NCI-H524 (cell line): ENCODE measurements around the gene ZNF787.
A peak's percentile ranks its signal among the peaks of the same experiment; 100 is the strongest.
"Not testable (repeated sequence)": the region's sequence is repeated elsewhere in the genome, so short reads cannot be mapped to it uniquely, and the experiment has no call there.

Source experiments
- DNase-seq, 2 experiments: peaks; one replicate each; lab custom pipeline; 2025; lab: John Stamatoyannopoulos, UW

ZNF787 gene

DNA sequence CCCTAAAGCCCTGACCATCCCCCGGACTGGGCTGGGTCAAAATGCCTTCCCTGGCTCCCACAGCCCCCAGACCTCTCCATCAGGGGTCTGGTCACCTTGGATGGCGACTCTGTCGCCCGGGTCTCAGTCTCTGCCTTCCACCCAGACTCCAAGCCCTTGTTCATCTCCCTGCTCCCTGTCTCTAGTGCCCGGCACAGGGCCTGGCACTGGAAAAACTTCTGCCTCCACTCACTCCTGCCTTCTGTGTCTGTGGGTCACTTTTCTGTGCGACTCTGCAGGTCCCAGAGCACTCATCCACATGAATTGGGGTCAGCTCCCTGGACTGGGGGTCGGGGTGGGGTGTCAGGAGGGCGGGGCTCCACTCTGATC is 1.1 kb downstream of the ZNF787 start:
- DNase-seq: no peak

DNA sequence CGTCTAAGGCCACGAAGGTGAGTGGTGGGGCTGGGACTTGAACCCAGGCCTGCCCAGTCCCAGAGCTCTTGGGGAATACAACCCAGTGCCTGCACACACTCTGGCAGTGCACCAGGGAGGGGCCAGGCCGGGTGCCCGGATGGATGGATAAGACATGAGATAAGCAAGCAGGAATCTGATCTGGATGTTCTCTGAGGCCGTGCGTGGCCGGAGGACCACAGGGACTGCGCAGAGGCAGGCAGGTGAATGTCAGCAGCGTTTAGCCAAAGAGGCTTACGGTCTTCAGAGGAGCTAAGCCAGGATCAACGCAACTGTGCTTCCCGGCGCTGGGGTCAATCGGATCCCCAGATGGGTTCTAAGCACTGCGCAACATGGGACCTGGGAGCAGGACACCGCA is 1.5 kb downstream of the ZNF787 start:
- DNase-seq: no peak

DNA sequence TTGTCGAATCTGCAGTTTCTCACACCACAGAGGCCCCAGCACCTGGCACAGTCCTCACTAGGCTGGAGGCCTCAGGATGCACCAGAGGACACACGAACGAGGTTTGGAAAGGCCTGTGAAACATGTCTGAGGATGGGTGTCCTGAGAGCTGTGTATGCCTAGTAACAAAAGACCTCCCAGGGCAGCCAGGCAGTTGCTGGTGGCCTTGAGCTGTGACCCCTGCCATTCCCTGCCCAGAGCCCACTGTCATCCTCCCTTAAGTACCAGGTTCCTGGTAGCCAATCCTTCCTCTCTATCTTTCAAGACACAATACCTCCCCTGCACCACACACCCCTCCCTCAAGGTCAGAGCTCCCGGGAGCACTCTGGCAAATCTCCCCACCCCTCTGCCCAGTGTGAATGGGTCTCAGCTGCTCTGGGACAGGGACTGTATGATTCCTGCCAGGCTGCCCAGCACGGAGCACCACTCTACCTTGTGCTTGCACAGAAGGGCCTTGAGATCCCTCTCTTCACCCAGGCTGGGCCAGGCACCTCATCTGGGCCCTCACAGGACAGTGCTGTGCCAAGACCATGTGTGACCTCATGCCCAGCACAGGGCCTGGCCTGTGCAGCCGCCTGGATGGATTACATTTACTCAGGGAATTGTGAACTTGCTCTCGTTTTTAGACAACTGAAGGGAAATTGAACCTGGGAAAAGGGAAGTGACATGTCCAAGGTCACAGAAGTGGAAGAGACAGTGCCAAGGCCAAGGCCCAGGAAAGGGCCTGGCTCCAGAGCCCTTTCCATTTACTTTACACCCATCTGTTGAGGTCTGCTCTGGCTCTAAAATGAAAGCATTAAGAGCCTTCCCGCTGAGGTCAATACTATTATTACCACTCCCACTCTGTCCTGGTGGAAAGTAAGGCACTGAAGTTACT is 2.2 kb downstream of the ZNF787 start:
- no peak for DNase-seq

DNA sequence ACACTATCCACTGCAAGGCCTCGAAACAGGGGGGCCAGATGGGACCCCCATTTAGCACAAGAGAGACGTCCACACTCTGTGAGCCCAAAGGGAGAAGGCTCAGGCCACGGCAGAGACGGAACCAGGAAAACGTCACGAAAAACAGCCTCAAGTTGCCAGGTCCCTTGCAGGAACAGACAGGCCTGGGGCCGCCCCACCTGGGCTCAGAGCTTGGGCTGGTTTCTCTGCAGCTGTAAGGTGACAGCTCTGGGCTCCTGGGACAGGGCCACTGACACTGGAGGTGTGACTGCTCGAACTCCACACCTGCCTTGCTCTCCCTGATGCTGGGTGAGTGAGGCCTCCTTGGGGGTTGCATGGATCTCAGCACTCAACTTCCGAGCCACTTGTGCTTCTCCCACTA is 3.2 kb downstream of the ZNF787 start:
- no peak for DNase-seq

DNA sequence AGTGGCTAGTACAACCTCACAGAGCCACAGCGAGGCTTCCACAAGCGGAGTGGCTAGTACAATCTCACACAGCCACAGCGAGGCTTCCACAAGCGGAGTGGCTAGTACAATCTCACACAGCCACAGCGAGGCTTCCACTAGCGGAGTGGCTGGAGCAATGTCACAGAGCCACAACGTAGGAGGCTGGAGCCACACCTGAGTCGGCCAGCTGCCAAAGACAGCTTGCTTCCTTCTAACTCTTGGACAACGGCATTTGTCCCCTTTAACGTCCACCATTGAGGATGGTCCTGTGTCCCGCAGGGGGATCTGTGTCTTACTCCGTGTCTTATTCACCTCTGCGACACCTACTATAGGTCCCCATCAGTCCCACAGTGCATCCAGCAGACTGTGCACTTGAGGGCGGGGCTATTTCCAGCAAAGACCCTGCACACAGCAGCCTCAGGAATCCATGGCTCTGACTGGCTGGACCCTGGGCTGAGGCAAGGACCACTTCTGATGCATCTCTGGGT is 3.7 kb downstream of the ZNF787 start:
- no peak for DNase-seq

DNA sequence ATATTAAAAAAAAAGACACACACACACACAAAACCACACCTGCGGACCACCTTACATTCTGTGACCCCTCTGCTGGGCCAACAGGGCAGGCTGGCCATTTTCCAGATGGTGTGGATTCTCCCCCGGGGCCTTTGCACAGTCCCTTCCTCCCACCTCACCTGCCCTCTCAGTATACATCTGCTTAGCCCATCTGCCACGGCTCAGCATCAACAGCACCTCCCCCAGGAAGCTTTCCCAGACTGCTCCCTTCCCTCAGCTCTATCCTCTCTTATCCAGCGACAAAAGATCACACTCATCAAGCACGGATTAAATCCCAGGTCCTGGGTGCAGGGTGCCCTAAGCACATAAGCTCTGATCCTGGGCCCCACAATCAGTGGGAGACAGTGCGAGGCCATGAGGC is 4.5 kb downstream of the ZNF787 start:
- DNase-seq: peak; percentile 85 to 90

DNA sequence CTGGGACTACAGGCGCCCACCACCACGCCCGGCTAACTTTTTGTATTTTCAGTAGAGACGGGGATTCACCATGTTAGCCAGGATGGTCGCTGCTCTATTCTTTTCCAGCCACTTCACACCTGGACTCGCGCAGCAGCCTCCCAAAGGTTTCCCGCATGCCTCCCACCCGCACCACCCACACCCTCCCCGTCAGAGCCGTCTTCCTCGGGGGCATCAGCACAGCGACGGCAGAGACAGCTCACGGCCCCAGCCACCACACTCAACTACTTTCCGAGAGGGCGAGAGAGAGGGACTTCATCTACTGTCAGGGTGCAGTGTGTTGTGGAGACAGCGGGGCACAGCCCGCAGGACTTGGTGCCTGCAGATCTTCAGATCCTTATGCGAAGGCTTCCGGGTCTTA is 5.6 kb downstream of the ZNF787 start:
- no peak for DNase-seq

DNA sequence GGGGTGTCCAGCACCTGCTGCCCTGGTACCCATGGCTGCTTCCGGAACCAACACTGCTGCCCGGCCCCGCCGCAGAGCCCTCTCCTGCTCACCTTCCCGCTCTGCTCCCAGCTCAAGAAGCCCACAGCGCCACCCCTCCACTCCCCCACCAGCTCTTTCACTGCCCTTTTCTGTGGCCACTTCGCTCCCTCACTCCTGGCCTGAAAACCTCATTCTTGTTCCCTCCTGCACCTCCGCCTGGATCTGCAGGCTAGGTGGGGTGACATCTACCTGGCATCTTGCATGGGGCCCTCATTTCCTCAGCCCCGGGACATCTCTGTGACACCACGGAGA is 6.4 kb downstream of the ZNF787 start:
- no peak for DNase-seq

DNA sequence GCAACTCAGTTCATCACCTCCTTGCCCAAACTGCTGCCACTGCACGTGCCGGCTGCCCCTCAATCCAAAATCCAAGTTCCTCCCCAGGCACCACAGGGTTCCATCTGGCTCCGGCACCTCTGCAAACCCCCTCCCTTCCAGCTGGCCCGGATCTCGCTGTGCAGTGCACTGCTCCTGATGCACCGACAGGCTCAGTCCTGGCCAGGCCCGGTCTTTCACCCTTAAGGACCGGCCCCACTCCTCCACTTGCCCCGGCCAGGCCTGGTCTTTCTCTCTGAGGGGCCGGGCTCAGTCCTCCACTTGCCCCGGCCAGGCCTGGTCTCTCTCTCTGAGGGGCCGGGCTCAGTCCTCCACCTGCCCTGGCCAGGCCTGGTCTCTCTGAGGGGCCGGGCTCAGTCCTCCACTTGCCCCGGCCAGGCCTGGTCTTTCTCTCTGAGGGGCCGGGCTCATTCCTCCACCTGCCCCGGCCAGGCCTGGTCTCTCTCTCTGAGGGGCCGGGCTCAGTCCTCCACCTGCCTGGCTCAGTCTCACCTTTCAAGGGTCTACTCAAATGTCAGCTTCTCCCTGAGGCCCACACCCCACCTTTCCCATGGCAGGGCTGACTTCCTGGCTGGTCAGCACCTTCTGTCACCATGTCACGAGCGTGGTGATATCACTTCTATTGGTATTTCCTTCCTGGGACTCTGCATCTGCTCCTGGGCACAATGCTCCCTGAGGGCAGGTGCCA is 6.9 kb downstream of the ZNF787 start:
- peak in 1 of 2 experiments; percentile 49 for DNase-seq

DNA sequence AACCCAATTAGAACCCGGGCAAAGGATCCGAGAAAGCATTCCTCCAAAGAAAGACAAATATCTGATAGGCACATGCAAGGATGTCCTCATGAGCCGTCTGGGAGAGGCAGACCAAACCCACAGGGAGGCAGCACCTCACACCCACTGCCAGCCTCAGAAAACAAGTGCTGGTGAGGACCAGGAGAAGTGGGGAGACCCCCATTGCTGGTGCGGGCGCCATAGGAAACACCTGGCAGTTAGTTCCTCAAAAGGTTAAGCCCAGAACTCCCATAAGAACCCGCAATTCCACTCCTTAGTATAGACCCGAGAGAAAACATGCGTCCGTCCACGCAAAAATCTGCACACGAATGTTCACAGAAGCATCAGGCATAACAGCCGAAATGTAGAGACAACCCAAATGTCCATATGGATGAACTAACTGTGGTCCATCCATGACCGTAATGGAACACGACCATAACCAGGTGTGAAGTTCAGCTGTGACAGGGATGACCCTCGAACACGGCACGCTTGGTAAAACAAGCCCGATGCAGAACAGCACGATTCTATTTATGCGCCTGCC is 7.9 kb downstream of the ZNF787 start:
- DNase-seq: no peak

DNA sequence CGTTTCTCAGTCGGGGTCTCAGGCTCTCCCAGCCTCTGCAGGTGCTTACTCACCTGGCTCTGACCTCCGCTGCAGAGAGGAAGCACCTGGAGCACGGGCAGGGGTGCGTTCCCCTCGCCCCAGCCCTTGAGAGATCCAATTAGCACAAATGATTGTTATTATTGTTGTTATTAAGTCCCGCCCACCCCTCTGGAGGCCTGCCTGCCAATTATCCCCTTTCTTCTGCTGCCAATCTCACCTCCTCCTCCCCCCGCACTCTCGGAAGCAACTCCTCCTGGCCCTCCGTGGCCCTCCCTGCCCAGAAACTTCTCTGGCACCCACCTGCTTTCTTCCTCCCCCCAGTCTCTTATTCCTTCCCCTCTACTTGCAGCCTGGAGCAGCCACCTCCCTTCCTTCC is 8.8 kb downstream of the ZNF787 start:
- DNase-seq: no peak

DNA sequence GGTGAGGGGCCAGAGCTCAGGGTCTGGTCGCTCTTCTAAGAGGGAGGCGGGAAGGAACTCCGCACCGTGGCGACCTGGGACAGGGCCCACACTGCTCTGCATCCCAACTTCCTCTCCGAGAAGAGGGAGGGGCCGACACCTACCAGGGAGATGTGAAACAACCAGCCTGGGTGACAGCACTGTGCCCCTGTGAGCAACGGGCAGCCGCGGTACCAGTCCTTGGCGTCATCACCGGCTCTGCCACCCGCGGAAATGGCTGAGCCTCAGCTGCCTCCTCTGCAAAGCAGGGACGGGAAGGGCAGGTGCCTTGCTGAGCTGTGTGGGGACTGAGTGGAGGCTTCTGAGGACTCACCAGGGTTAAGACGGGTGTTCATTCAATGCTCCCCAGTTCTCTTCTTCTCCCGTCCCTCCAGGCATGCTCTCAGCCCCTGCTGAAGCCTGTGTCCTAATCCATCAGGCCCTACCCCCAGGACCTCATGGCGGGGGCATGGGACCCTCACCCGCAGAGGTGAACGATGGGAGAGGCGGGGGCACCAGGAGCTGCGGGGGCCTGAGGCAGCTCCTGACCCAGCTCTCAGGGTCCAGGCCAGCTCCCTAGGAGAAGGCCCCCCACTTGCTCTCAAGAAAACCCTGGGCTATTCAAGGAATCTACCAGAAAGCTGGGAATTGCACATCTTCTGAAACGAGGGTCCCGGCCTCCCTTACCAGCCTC is 9.3 kb downstream of the ZNF787 start:
- DNase-seq: no peak

DNA sequence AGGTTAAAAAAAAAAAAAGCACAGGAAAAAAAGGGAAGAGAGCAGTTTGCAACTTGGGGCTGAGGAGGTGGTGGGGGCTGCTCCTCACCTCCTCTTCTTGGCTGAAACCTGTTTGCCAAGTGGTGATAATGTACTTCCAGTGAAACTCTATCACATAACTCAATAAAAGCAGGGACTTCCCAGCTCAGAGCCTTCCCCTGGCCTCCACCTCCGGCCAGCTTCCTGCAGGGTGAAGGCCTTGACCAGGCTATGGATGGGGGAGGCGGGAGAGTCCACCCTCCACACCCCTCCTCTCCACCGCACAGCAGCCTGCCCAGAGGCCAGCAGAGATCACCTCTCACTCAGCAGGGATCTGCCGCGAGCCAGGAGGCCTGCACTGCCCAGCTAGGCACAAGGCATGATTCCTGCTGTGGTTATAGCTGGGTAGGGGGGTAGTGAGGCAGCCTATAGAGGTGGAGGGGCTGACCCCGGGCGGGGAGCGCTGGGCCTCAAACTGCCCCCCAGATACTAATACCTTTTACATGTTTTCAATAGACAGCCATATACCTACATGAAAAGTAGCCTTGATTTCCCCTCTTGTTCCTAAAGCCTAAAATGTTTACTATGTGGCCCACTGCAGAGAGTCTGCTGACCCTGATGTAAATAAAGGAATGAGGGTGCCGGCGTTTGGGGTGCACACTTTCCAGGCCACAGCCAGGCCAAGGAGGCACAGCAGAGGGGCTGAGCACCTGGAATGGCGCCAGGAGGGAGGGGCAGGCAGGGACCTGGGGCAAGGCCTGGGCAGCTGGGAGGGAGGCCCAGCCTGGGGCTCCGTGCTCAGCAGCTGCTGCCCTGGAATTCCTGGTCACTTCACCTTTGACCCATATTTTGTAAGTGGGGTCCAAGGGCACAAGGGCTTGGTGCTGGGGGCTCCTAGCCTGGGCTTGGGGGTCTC is 10.3 kb downstream of the ZNF787 start:
- no peak for DNase-seq

DNA sequence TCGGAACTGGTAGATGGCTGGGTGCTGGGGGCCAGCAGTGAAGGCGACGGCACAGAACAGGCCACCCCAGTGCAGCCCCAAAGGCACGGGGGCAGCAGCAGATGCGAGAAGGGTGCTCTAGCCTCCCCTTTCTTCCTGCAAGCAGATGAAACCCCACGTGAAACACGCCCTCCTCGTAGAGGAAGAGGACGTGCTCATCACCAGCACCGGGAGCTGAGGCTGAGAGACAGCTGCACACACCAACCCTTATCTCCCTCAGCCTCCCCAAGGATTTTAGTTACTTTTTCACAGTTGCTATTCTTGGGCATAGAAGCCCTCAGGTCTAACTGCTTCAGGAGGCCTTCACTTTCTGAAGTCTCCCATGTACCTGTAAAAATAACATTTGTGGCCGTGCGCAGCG is 11.9 kb downstream of the ZNF787 start:
- DNase-seq: no peak

DNA sequence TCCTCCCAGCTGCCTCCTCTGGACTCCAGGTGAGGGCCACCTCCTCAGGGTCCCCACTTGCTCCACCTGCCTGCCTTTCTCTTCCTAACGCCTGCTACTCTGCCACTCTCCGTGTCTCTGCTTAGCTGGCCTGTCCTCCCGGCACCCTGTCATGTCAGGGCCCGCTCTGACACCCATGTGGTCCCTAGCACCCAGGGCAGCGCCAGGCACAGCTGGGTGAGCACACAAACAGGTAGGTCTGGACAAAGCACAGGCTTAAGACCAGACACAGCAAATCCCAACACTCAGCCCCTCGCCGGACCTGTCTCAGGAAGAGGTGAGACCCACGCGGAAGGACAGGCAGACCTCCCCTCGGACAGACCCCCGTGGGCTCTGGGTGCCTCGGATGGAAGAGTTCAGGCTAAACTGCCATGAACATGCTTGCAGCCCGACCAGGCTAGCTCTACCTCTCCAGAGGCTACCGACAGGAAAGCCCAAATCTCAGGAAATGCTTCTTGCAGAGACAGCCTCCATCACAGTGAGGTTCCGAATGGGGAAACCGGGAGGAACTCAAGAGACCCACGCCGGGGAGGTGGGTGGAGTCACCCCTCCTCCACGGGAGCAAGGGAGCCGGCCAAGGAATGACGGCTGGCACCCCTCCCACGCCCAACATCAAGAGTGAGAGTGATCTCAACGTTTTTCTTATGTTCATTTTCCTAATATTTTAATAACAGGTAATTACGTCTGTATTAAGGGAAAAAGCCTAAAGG is 12.5 kb downstream of the ZNF787 start:
- DNase-seq: no peak

DNA sequence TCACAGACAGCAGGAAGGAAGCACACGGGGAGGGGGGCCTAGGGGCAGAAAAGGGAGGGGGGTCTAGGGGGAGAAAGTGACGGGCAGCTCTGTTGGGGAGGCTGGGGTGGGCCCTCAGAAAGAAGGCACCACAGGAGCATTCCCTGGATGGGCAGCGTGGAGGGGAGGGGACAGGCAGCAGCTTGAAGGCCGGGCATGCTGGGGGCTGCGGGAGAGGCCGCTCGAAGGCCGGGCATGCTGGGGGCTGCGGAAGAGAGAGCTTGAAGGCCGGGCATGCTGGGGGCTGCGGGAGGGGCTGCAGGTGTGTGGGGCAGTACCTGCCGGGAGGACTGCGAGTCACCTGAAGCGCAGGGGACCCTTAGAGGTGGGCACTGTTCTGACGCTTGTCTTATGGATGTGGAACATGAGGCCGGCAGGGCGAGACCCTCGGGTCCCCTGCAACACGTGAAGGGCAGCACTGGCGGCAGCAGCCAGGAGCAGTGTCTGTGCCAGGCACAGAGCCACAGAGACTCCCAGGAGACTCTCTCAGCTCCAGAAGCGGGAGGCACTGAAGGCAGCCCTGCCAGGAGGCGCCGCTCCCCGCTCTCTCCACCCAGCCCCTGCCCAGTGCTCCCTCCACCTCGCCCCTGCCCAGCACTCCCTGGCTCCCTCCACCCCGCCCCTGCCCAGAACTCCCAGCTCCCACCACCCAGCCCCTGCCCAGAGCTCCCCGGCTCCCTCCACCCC is 13.3 kb downstream of the ZNF787 start:
- no peak for DNase-seq

DNA sequence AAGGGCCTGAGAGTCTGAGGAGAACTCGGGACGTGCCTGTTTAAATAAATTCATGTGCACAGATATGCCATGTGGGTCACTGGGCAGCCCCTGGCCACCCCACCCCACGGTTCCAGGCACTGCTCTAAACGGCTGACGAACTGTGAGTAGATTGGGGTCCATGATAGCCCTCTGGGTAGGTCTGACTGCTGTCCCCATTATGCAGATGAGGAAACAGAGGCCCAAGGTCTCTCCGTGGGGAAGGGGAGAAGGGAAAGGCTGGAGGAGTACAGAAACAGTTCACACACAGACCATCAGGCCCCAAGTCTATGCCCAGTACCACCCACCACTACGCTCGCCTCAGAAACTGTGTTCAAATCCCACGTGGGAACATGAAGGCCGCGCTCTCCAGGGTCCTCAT is 14.1 kb downstream of the ZNF787 start:
- DNase-seq: no peak

DNA sequence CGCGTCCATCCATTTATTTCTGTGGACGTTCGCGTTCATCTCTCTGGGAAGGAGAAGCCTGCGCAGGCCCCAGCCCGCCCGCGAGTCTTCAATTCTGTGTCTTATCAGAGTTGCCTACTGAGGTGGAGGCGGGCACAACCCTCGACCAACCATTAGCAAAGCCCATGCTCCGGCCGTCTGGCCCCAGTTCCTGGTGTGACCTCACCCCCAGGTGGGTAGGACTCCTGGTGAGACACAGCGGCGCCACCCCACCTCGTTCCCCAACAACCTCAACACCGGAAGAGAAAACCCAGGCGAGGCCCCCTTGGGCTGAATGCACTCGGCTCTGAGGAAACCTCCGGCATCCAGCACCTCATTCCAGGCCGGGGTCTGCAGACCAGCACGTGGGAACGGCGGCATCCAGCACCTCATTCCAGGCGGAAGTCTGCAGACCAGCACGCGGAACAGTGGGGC is 14.7 kb downstream of the ZNF787 start:
- no peak for DNase-seq

DNA sequence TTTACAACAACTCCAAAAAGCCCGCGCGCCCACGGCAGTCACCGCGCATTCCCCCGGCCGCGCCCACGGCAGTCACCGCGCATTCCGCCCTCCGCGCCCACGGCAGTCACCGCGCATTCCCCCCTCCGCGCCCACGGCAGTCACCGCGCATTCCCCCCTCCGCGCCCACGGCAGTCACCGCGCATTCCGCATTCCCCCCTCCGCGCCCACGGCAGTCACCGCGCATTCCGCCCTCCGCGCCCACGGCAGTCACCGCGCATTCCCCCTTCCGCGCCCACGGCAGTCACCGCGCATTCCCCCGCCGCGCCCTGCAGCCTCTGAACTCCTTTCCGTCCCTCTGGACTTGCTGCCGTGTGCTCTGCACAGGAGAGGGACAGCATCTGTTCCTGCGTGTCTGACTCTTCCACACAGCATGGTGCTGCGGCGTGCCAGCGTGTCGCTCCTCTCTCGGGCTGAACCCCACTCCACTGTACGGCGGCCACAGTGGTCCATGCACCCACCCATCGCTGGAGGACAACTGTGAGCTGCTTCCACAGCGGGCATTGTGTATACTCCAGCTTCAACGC is 15.2 kb downstream of the ZNF787 start:
- not testable (repeated sequence) for DNase-seq
